IMR-90 (cell line): ENCODE data around the gene PTPRN2. TPM values are rescaled to one million over a fixed set of nuclear protein-coding genes. Genes with fewer than 3 reads are reported as not detected.

Source experiments
- ATAC-seq: fragments of 200-7000 bp; cut with Tn5 transposase; 2 replicates; pipeline ENCODE4 v1.9.1; 2020; ENCODE audit warnings: low read depth, mild to moderate bottlenecking, moderate library complexity
- BruUV-seq: library from RNA; stranded (reverse); fragments of 400-500 nt; replicated peaks from 2 replicates; lab custom pipeline; 2021; lab: Mats Ljungman, UMichigan
- CTCF ChIA-PET: fragments of 300-600 bp; formaldehyde crosslinking; extraction: SDS; loops from one replicate; lab custom pipeline; 2021; ENCODE audit warnings: antibody characterized with exemption; lab: Yijun Ruan, JAX
- POLR2A ChIA-PET: fragments of 300-600 bp; sonication (Branson Sonifier 250); formaldehyde crosslinking; loops from one replicate; lab custom pipeline; 2022; ENCODE audit warnings: antibody characterized with exemption; ENCODE audit not compliant: unreplicated experiment; lab: Charles Lee
- DNase-seq: peaks from one replicate; pipeline ENCODE4 v3.0.0; 2013
- H2AFZ ChIP-seq: replicated peaks from 2 replicates; pipeline ENCODE3; 2013; ENCODE audit warnings: low read length, mild to moderate bottlenecking; ENCODE audit not compliant: poor library complexity
- H2AK5ac ChIP-seq: 2 replicates; pipeline ENCODE4 v1.6.1; 2013; ENCODE audit warnings: low read depth, low read length, inconsistent platforms
- H2AK9ac ChIP-seq: replicated peaks from 2 replicates; pipeline ENCODE3; 2013; ENCODE audit warnings: mild to moderate bottlenecking, low read depth, low read length, moderate library complexity; ENCODE audit not compliant: poor library complexity
- H2BK120ac ChIP-seq: 2 replicates; pipeline ENCODE4 v1.6.1; 2013; ENCODE audit warnings: low read depth, low read length, inconsistent platforms
- H2BK15ac ChIP-seq: 3 replicates; pipeline ENCODE4 v1.6.1; 2013; ENCODE audit warnings: low read depth, low read length, inconsistent platforms
- H2BK20ac ChIP-seq: 2 replicates; pipeline ENCODE4 v1.6.1; 2013; ENCODE audit warnings: low read depth, mild to moderate bottlenecking, inconsistent platforms, low read length, moderate library complexity
- H2BK5ac ChIP-seq: 2 replicates; pipeline ENCODE4 v1.6.1; 2013; ENCODE audit warnings: mild to moderate bottlenecking, low read depth, low read length, inconsistent platforms; ENCODE audit not compliant: poor library complexity, severe bottlenecking
- H3K14ac ChIP-seq: replicated peaks from 2 replicates; pipeline ENCODE4 v1.6.1; 2013; ENCODE audit warnings: low read depth, low read length, inconsistent platforms
- H3K18ac ChIP-seq: 2 replicates; pipeline ENCODE4 v1.6.1; 2013; ENCODE audit warnings: low read depth, low read length, control low read depth
- H3K23ac ChIP-seq: 2 replicates; pipeline ENCODE4 v1.6.1; 2013; ENCODE audit warnings: low read depth, low read length, inconsistent platforms
- H3K27ac ChIP-seq: 2 replicates; pipeline ENCODE4 v1.5.1; 2013; ENCODE audit warnings: mild to moderate bottlenecking, control low read depth, low read length; ENCODE audit not compliant: insufficient read depth
- H3K27me3 ChIP-seq: 2 replicates; pipeline ENCODE4 v1.6.1; 2013; ENCODE audit warnings: low read length; ENCODE audit not compliant: control insufficient read depth, insufficient read depth
- H3K36me3 ChIP-seq: 2 replicates; pipeline ENCODE4 v1.6.1; 2013; ENCODE audit warnings: low read length, mixed read lengths; ENCODE audit not compliant: control insufficient read depth, insufficient read depth
- H3K4ac ChIP-seq: 2 replicates; pipeline ENCODE4 v1.6.1; 2013; ENCODE audit warnings: low read depth, low read length, inconsistent platforms
- H3K4me1 ChIP-seq: 2 replicates; pipeline ENCODE4 v1.6.1; 2013; ENCODE audit warnings: low read length, mixed read lengths; ENCODE audit not compliant: control insufficient read depth, insufficient read depth
- H3K4me2 ChIP-seq: 2 replicates; pipeline ENCODE4 v1.6.1; 2013; ENCODE audit warnings: low read depth, mild to moderate bottlenecking, control low read depth, low read length, moderate library complexity
- H3K4me3 ChIP-seq: 2 replicates; pipeline ENCODE4 v1.5.1; 2013; ENCODE audit warnings: low read depth, mild to moderate bottlenecking, control low read depth, low read length, moderate library complexity; ENCODE audit not compliant: insufficient read depth
- H3K56ac ChIP-seq: 2 replicates; pipeline ENCODE4 v1.6.1; 2013; ENCODE audit warnings: low read length, inconsistent platforms; ENCODE audit not compliant: insufficient read depth; ENCODE audit errors: extremely low read depth
- H3K79me1 ChIP-seq, 2 experiments: 2 replicates each; pipeline ENCODE4 v1.6.1; 2013; ENCODE audit warnings: low read length in 2 of 2, inconsistent platforms in 1 of 2, low read depth in 1 of 2
- H3K9ac ChIP-seq: 2 replicates; pipeline ENCODE4 v1.6.1; 2013; ENCODE audit warnings: low read depth, low read length, control low read depth
- H3K9me1 ChIP-seq: 2 replicates; pipeline ENCODE4 v1.6.1; 2013; ENCODE audit warnings: low read length, inconsistent platforms; ENCODE audit not compliant: insufficient read depth
- H3K9me3 ChIP-seq: 2 replicates; pipeline ENCODE4 v1.6.1; 2013; ENCODE audit warnings: low read length; ENCODE audit not compliant: control insufficient read depth, insufficient read depth
- H4K20me1 ChIP-seq: 2 replicates; pipeline ENCODE4 v1.6.1; 2013; ENCODE audit warnings: low read length, inconsistent platforms; ENCODE audit not compliant: insufficient read depth
- H4K5ac ChIP-seq: 2 replicates; pipeline ENCODE4 v1.6.1; 2013; ENCODE audit warnings: mild to moderate bottlenecking, low read depth, low read length, control low read depth
- H4K8ac ChIP-seq, 2 experiments: 2 replicates each; pipeline ENCODE4 v1.6.1; 2013; ENCODE audit warnings: low read depth in 2 of 2, low read length in 2 of 2, control low read depth in 1 of 2, inconsistent platforms in 1 of 2
- H4K91ac ChIP-seq: 2 replicates; pipeline ENCODE4 v1.6.1; 2013; ENCODE audit warnings: low read depth, low read length, inconsistent platforms; ENCODE audit not compliant: insufficient read depth
- BHLHE40 ChIP-seq: fragments of 150-350 bp; IDR thresholded peaks from 2 replicates; pipeline ENCODE4 v1.6.1; 2016; ENCODE audit warnings: mild to moderate bottlenecking, low read depth, low read length
- CEBPB ChIP-seq: IDR thresholded peaks from 2 replicates; pipeline ENCODE4 v1.6.1; 2012; ENCODE audit warnings: low read depth, low read length, improper control_type of control experiment
- CHD1 ChIP-seq: IDR thresholded peaks from 2 replicates; pipeline ENCODE4 v1.6.1; 2012; ENCODE audit warnings: low read depth, low read length, improper control_type of control experiment
- FOS ChIP-seq: fragments of 150-350 bp; IDR thresholded peaks from 2 replicates; pipeline ENCODE4 v1.6.1; 2016; ENCODE audit warnings: low read depth, low read length
- MAZ ChIP-seq: IDR thresholded peaks from 2 replicates; pipeline ENCODE4 v1.6.1; 2012; ENCODE audit warnings: low read depth, mild to moderate bottlenecking, low read length, improper control_type of control experiment, moderate library complexity, borderline replicate concordance
- MXI1 ChIP-seq: IDR thresholded peaks from 2 replicates; pipeline ENCODE4 v1.6.1; 2012; ENCODE audit warnings: low read depth, mild to moderate bottlenecking, low read length, moderate library complexity, borderline replicate concordance
- NFE2L2 ChIP-seq: fragments of 150-350 bp; IDR thresholded peaks from 2 replicates; pipeline ENCODE4 v1.6.1; 2016; ENCODE audit warnings: low read depth, mild to moderate bottlenecking, low read length
- POLR2A ChIP-seq: IDR thresholded peaks from 2 replicates; pipeline ENCODE4 v1.6.1; 2012; ENCODE audit warnings: mild to moderate bottlenecking, low read depth, low read length
- RAD21 ChIP-seq: IDR thresholded peaks from 2 replicates; pipeline ENCODE4 v1.6.1; 2012; ENCODE audit warnings: low read length, improper control_type of control experiment
- RCOR1 ChIP-seq: IDR thresholded peaks from 2 replicates; pipeline ENCODE4 v1.6.1; 2012; ENCODE audit warnings: mild to moderate bottlenecking, low read length, improper control_type of control experiment; ENCODE audit not compliant: insufficient replicate concordance
- RFX5 ChIP-seq: IDR thresholded peaks from 2 replicates; pipeline ENCODE4 v1.8.0; 2012; ENCODE audit warnings: low read depth, mild to moderate bottlenecking, low read length, moderate library complexity
- SMC3 ChIP-seq: fragments of 150-350 bp; IDR thresholded peaks from 2 replicates; pipeline ENCODE4 v1.6.1; 2016; ENCODE audit warnings: low read depth, mild to moderate bottlenecking, antibody characterized with exemption, low read length, moderate library complexity
- USF2 ChIP-seq: fragments of 150-350 bp; IDR thresholded peaks from 2 replicates; pipeline ENCODE4 v1.6.1; 2017; ENCODE audit warnings: mild to moderate bottlenecking, antibody characterized with exemption, low read length, low read depth
- WGBS, 2 experiments: methylation state at CpG; one replicate each; pipeline versions ENCODE4 v1.1.5 to v1.1.7; 2013; ENCODE audit warnings: missing lambda C conversion rate in 2 of 2; ENCODE audit not compliant: insufficient read length in 1 of 2; ENCODE audit errors: extremely low coverage in 2 of 2; 5-methylcytosine and 5-hydroxymethylcytosine counted together
- dilution Hi-C: fragments of 300-500 bp; cut with HindIII; formaldehyde crosslinking; loops from one replicate; pipeline ENCODE4 v1.14.3; 2018; ENCODE audit warnings: low sequenced_read_pairs; ENCODE audit not compliant: unreplicated experiment
- in situ Hi-C: fragments of 300-500 bp; cut with MboI; formaldehyde crosslinking; loops from 3 replicates; pipeline ENCODE4 v1.14.3; 2019; ENCODE audit warnings: low sequenced_read_pairs, inconsistent platforms, mixed read lengths
- intact Hi-C: fragments of 100-400 bp; cut with micrococcal nuclease; formaldehyde crosslinking; loops from 2 replicates; pipeline ENCODE4 v1.10.0; 2022
- polyA plus RNA-seq, 3 experiments: library from polyadenylated mRNA; depleted of rRNA; stranded (reverse); fragments of >200 nt; gene quantifications; 2 replicates each; pipeline ENCODE4 v1.2.3, GENCODE V29; 2012; ENCODE audit warnings: low replicate concordance in 1 of 3
- total RNA-seq: library from RNA; depleted of rRNA; stranded (reverse); fragments of >200 nt; gene quantifications from 2 replicates; pipeline ENCODE4 v1.2.3, GENCODE V29; 2012
- TF ChIP-seq, protein P1 (sequence below): fragments of 150-350 bp; IDR thresholded peaks from 2 replicates; pipeline ENCODE4 v1.6.1; 2016; ENCODE audit warnings: low read depth, mild to moderate bottlenecking, low read length, moderate library complexity, borderline replicate concordance

PTPRN2 gene
- total and polyA plus RNA-seq, 2 of the 4 experiments (the other 2 are of a cell fraction), result 0.03 TPM; not detected in 1

GRCh38 chr7:158572000-158572828, 15.4 kb downstream of the PTPRN2 start:
- peak; percentile 40 for ATAC-seq
- Histone ChIP-seq H4K91ac (no peak overlapping the region), H3K4me2 (no peak overlapping the region), H3K23ac (no peak overlapping the region), H3K4me3 (no peak overlapping the region), H4K20me1 (no peaks in the 10 kb centered on the region), H4K8ac (no peak overlapping the region), H2BK15ac (no peak overlapping the region), H2AK5ac (no peak overlapping the region), H3K27ac (no peak overlapping the region), H3K4me1 (no peaks in the 10 kb centered on the region), H3K56ac (no peak overlapping the region), H3K18ac (no peak overlapping the region), H2BK20ac (no peak overlapping the region), H3K9ac (no peak overlapping the region), H2BK5ac (no peak overlapping the region), H3K79me1 (no peaks in the 10 kb centered on the region), H3K36me3 (no peaks in the 10 kb centered on the region), H2AFZ (no peak overlapping the region), H3K27me3 (no peaks in the 10 kb centered on the region), H4K5ac (no peak overlapping the region), H2AK9ac (no peak overlapping the region), H3K14ac (no peak overlapping the region), H2BK120ac (no peak overlapping the region), H3K4ac (no peak overlapping the region), H3K9me1 (no peaks in the 10 kb centered on the region), H3K9me3 (no peaks in the 10 kb centered on the region)
- POLR2A ChIA-PET, result no interaction called here
- intact Hi-C loops (no loop called here), in situ Hi-C loops (no loop called here), dilution Hi-C loops (no loop called here)
- BruUV-seq, result no TSS peak
- WGBS, 2 experiments, result 23% methylated on average over 3 of the region's 7 CpGs; no CpG with 5 or more reads in 1 of the 2 experiments
- CTCF ChIA-PET, result no interaction called here
- DNase-seq, result no peak
- TF ChIP-seq CHD1 (no peak), RCOR1 (no peak), SMC3 (no peak), USF2 (no peak), BHLHE40 (no peak), RAD21 (no peak), FOS (no peak), POLR2A (no peak), RFX5 (no peak), CEBPB (no peak), MXI1 (no peak), MAZ (no peak), NFE2L2 (no peak)
- TF ChIP-seq, protein P1, sequence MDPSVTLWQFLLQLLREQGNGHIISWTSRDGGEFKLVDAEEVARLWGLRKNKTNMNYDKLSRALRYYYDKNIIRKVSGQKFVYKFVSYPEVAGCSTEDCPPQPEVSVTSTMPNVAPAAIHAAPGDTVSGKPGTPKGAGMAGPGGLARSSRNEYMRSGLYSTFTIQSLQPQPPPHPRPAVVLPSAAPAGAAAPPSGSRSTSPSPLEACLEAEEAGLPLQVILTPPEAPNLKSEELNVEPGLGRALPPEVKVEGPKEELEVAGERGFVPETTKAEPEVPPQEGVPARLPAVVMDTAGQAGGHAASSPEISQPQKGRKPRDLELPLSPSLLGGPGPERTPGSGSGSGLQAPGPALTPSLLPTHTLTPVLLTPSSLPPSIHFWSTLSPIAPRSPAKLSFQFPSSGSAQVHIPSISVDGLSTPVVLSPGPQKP, result no peak
